HL-60 (cell line): ENCODE data around the gene CCRL2.

Source experiments
- DNase-seq, 2 experiments: peaks; one replicate each; pipeline ENCODE4 v3.0.0-alpha.2; 2010 to 2020; ENCODE audit warnings: low read depth in 1 of 2, low spot score in 1 of 2
- H3K27ac ChIP-seq: fragments of 250-450 bp; sonication (Bioruptor Pico); replicated peaks from 2 replicates; pipeline ENCODE4 v1.5.1; 2020; ENCODE audit warnings: mild to moderate bottlenecking, moderate library complexity
- H3K27me3 ChIP-seq: fragments of 250-450 bp; sonication (Bioruptor Pico); 2 replicates; pipeline ENCODE4 v1.5.1; 2021; ENCODE audit warnings: mild to moderate bottlenecking, moderate library complexity; ENCODE audit not compliant: insufficient read depth, poor library complexity, severe bottlenecking
- H3K4me3 ChIP-seq: replicated peaks from 2 replicates; pipeline ENCODE4 v1.5.1; 2011; ENCODE audit warnings: mild to moderate bottlenecking, control low read depth, low read length; ENCODE audit not compliant: insufficient read depth
- CTCF ChIP-seq: IDR thresholded peaks from one replicate; pipeline ENCODE4 v1.5.1; 2011; ENCODE audit warnings: low read length, control low read depth, inconsistent platforms; ENCODE audit not compliant: insufficient read depth
- GABPA ChIP-seq: IDR thresholded peaks from 2 replicates; pipeline ENCODE4 v1.6.1; 2012; ENCODE audit warnings: low read depth
- POLR2AphosphoS5 ChIP-seq: IDR thresholded peaks from 2 replicates; pipeline ENCODE4 v1.6.1; 2012; ENCODE audit warnings: low read depth
- REST ChIP-seq: IDR thresholded peaks from 2 replicates; pipeline ENCODE4 v1.6.1; 2012; ENCODE audit warnings: low read depth; ENCODE audit not compliant: insufficient replicate concordance
- SPI1 ChIP-seq: IDR thresholded peaks from 2 replicates; pipeline ENCODE4 v1.6.1; 2012; ENCODE audit warnings: low read depth, mild to moderate bottlenecking, borderline replicate concordance

The CCRL2 gene

DNA sequence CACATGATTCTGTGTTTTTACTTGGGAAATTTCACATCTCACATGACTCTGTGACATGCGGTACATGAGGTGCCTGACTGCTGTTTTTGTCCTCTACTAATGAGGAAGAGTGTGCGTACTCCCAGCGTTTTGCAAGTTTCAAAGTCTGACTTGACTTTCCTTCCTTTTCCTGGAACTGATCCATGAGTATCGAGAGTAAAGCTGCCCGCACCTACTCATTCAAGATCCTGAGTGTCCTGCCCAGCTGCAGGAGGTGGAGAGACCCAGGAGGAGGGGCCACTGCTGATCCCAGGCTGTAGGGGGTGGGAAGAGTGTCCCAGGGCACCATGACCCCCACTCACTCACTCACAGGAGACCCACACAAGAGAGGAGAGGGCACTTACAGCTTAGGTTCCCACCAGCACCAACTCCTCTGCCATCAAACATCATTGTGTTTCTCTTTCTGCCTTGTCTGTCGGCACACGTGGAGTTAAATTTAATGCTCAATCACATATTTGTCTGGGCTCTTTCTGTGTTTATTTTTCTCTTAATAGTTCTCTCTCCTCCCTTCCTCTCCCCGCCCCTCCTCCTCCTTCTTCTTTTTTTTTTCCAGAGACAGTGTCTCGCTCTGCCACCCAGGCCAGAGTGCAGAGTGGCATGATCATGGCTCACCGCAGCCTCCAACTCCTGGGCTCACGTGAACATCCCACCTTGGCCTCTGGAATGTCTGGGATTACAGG, 1.6 kb upstream of the CCRL2 start:
- H3K27me3 ChIP-seq: no peaks in the 10 kb centered on the region
- H3K4me3 ChIP-seq: no peak overlapping the region
- TF ChIP-seq GABPA: no peak
- TF ChIP-seq POLR2AphosphoS5: no peak
- TF ChIP-seq REST: no peak
- no peak for TF ChIP-seq CTCF
- TF ChIP-seq SPI1: no peak
- no peak for DNase-seq
- no peak overlapping the region for H3K27ac ChIP-seq

- H3K4me3 ChIP-seq: no peak overlapping the region
- no peak for TF ChIP-seq CTCF
- no peak for TF ChIP-seq REST
- no peak for TF ChIP-seq SPI1
- TF ChIP-seq POLR2AphosphoS5: no peak
- TF ChIP-seq GABPA: no peak
- peak overlapping the region; percentile 29; the same call in 1 of the 2 replicates for H3K27ac ChIP-seq
- no peaks in the 10 kb centered on the region for H3K27me3 ChIP-seq
- DNase-seq: no peak
Observed at GRCh38 chr3:46406443-46406787, 644 bp upstream of the CCRL2 start.

GRCh38 chr3:46407970-46408369, 911 bp downstream of the CCRL2 start:
- Histone ChIP-seq H3K4me3 (no peak overlapping the region), H3K27ac (no peak overlapping the region)

More at GRCh38 chr3:46407970-46408369, 911 bp downstream of the CCRL2 start:
- DNase-seq: no peak
- TF ChIP-seq REST (no peak), CTCF (no peak), POLR2AphosphoS5 (no peak), GABPA (no peak), SPI1 (no peak)
- no peaks in the 10 kb centered on the region for H3K27me3 ChIP-seq
